ENCODE results near the gene FAF1. TPM values are rescaled to one million over a fixed set of nuclear protein-coding genes. Genes with fewer than 3 reads are reported as not detected.

Gene FAF1
- total RNA-seq, 4 donors from 2014 or later: 32.3 to 51.4 (median 36.1) TPM

DNA sequence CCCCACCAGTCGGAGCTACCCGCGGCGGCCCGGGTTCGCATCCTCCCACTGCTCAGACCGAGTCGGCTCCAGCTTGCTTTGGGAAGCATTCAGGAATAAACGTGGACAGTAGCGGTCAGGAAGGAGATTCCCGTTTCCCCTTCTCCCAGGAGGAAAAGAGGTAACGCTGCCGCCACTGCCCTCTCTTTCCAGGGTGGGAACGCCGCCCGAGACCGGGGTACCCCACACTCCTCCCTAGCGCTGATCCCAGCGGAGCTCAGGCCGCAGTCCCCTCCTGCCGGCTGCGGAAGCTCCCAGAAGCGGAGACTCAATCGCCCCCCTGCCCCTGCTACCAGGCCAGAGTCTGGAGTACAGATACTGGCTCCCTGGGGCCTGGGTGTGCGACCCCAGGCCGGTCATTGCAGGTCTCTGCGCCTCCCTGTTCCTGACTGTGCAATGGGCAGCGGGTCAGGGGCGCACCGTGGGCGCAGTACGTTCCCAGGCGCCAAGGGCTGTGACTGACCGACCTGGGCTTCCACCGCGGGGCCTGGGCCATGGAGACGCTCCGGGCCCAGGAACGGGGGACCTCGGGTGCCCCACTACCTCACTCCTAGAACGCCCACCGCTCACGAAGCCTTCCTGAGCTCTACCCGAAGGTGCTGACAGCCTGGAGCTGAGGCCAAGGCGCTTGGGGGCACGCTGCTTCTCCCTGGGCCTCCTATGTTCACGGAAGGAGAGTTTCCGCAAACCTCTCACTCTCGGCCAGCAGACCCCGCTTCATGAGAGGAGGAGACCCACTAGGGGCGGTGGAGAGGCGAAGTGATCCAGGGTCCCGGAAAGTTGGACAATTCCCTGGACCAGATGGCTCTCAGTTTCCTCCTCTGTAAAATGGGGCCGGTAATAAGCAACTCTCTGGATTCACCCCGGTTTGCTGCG, 544.6 kb downstream of the FAF1 start:
- DNase-seq (ENCODE audit: low spot score) (no peak), ATAC-seq (ENCODE audit: low FRiP score) (no peak)
- TF ChIP-seq, protein P1, sequence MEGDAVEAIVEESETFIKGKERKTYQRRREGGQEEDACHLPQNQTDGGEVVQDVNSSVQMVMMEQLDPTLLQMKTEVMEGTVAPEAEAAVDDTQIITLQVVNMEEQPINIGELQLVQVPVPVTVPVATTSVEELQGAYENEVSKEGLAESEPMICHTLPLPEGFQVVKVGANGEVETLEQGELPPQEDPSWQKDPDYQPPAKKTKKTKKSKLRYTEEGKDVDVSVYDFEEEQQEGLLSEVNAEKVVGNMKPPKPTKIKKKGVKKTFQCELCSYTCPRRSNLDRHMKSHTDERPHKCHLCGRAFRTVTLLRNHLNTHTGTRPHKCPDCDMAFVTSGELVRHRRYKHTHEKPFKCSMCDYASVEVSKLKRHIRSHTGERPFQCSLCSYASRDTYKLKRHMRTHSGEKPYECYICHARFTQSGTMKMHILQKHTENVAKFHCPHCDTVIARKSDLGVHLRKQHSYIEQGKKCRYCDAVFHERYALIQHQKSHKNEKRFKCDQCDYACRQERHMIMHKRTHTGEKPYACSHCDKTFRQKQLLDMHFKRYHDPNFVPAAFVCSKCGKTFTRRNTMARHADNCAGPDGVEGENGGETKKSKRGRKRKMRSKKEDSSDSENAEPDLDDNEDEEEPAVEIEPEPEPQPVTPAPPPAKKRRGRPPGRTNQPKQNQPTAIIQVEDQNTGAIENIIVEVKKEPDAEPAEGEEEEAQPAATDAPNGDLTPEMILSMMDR (IDR thresholded peaks at IDR 0.05): no peak

DNA sequence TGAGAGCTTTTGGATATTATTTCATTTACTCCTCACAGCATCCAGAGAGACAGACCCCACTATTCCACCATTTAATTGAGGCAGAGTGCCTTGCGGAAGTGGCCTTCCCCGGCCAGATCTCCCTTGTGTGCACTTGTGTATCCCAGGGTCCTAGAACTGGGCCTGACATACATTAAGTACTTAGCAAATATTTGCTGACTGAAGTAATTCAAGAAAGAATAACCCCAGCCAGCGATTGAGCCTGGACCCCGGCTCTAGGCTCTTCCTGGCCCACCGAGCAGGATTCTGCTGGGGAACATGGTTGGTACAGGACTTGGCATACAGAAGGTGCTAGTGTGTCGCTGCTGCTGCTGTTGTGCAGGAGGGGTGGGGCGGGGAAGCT, 545.2 kb downstream of the FAF1 start:
- DNase-seq (ENCODE audit: low spot score) (no peak), ATAC-seq (ENCODE audit: low FRiP score) (no peak)
- TF ChIP-seq, protein P1 (IDR thresholded peaks at IDR 0.05): no peak

DNA sequence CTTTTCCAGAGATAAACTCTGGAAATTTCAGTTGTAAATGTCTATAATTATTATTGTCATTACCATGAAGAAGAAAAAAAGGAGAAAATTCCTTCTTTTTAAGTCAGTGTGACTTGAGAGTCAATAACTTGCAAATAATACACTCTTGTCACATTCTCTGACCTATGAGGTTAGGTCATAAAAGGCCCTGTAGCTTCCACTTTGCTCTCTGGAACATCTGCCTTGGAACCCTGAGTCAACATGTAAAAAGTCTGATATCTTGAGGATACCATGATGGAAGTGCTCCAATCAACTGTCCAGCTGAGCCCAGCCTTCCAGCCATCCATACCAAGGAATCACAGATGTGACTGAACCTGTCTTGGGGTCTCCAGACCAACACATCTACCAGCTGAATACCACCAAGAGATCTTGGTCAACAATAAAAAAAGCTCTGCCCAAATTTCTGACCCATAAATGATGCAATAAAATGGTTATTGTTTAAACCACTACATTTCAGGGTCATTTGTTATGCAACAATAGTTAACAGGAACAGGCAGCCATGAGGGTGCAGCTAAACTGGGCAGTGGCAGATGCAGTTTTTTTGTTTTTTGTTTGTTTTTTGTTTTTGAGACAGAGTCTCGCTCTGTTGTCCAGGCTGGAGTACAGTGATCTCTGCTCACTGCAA, 547.1 kb downstream of the FAF1 start:
- TF ChIP-seq, protein P1 (IDR thresholded peaks at IDR 0.05): no peak
- ATAC-seq (ENCODE audit: low FRiP score): no peak
- no peak for DNase-seq (ENCODE audit: low spot score)

DNA sequence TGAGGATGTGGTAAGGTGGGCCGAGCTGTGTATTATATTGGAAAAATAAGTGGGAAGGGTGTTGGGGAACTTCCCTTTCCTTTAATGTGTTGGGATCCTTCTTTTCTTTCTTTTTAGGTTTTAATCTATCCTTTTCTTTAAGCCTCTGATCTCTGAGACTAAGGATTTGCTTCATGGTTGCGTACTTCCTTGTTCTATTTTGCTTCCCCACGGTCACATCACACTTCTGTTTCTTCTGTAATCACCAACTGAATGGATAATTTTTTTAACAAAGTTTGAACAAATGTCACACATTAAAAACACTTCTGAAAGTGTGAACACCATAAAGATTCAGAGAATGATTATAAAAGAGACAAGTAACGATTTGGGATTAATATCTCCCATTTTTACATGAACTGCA, 554.3 kb downstream of the FAF1 start:
- TF ChIP-seq, protein P1 (IDR thresholded peaks at IDR 0.05): no peak
- DNase-seq (ENCODE audit: low spot score): no peak
- no peak for ATAC-seq (ENCODE audit: low FRiP score)

DNA sequence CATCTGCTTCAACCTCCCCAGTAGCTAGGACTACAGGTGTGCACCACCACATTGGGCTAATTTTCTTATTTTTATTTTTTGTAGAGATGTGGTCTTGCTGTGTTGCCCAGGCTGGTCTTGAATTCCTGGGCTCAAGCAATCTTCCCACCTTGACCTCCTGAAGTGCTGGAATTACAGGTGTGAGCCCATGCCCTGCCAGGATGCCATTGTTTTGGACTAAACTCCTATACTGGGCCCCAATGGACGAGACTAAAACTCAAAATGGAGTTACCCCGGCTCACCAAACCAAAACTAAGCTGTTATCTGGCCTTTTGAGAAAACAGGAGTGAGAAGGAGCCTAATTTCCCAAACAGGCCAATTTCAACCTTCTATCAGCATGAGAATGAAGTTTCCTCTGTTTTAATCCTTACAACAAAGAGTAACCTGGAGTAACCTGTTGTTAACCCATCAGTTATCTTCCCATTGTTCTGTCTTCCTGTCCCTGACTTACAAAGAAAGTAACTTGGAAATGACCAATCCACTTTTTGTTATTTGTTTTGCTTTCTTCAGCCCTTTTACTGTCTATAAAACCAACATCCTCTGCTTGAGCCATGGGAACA, 566.4 kb downstream of the FAF1 start:
- no peak for DNase-seq (ENCODE audit: low spot score)
- no peak for ATAC-seq (ENCODE audit: low FRiP score)
- TF ChIP-seq, protein P1 (IDR thresholded peaks at IDR 0.05): no peak

Small RNAs within 50 kb of the gene (small RNA-seq; reads per million reads assigned to genes)
- gene RNU6-1026P: not detected

Other genes starting within 250 kb of the FAF1 start
- gene CDKN2C, start 10.0 kb upstream of the FAF1 start, total RNA-seq: 10 to 100 TPM; 20.0 to 82.8 (median 36.1) TPM
- not detected for gene C1orf185, start 142.0 kb upstream of the FAF1 start, total RNA-seq